KOPT-K1 (cell line): ENCODE data around the gene CP.
"Not testable (repeated sequence)": the region's sequence is repeated elsewhere in the genome, so short reads cannot be mapped to it uniquely, and the experiment has no call there.

Experiments
- H3K27ac ChIP-seq: fragments of 200-600 bp; sonication (generic); 2 replicates; pipeline ENCODE4 v1.5.1; 2016; ENCODE audit warnings: antibody characterized with exemption, mild to moderate bottlenecking, low read depth, low read length; ENCODE audit not compliant: poor library complexity, severe bottlenecking
- H3K36me3 ChIP-seq: fragments of 200-600 bp; sonication (generic); 2 replicates; pipeline ENCODE4 v1.5.1; 2017; ENCODE audit warnings: antibody characterized with exemption, mild to moderate bottlenecking, low read length, moderate library complexity; ENCODE audit not compliant: insufficient read depth
- H3K9me3 ChIP-seq: fragments of 200-600 bp; sonication (generic); 2 replicates; pipeline ENCODE4 v1.5.1; 2017; ENCODE audit warnings: antibody characterized with exemption, low read length, mild to moderate bottlenecking; ENCODE audit not compliant: insufficient read depth, poor library complexity, severe bottlenecking

CP gene

DNA sequence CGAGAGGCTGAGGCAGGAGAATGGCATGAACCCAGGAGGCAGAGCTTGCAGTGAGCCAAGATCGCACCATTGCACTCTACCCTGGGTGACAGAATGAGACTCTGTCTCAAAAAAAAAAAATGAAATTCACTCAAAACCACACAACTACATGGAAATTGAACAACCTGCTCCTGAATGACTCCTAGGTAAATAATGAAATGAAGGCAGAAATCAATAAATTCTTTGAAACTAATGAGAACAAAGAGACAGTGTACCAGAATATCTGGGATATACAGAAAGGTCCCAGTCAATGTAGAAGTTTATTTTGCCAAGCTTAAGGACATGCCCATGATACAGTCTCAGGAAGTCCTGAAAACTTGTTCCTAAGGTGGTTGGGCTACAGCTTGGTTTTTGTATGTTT lies 16.6 kb upstream of the CP start:
- not testable (repeated sequence) for H3K9me3 ChIP-seq, H3K27ac ChIP-seq, H3K36me3 ChIP-seq

DNA sequence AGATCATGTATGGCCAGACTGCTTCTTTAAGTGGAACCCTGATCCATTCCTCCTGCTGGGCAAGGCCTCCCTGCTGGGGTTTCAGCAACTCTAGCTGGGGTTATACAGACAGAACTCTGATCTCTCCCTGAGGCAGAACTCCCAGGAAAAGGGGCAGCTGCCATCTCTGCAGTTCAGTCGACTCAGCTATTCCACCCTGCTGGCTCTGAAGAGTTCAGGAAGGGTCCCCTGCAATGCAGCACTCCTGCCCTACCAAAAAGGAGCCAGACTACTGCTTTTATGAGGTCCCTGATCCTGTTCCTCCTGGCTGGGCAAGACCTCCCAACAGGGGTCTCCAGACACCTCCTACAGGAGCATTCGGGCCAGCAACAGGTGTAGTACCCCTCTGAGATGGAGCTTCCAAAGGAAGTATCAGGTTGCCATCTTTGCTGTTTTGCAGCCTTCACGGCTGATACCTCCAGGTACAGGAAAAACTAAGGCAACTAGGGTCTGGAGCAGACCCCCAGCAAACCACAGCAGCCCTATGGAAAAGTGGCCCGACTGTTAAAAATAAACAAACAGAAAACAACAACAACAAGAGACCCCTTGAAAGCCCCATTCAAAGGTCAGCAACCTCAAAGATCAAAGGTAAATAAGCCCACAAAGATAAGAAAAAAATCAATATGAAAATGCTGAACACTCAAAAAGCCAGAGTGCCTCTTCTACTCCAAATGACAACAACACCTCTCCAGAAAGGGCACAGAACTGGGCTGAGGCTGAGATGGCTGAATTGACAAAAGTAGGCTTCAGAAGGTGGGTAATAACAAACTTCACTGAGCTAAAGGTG lies 14.2 kb upstream of the CP start:
- Histone ChIP-seq H3K27ac (no peak overlapping the region), H3K36me3 (no peaks in the 10 kb centered on the region), H3K9me3 (no peaks in the 10 kb centered on the region)

DNA sequence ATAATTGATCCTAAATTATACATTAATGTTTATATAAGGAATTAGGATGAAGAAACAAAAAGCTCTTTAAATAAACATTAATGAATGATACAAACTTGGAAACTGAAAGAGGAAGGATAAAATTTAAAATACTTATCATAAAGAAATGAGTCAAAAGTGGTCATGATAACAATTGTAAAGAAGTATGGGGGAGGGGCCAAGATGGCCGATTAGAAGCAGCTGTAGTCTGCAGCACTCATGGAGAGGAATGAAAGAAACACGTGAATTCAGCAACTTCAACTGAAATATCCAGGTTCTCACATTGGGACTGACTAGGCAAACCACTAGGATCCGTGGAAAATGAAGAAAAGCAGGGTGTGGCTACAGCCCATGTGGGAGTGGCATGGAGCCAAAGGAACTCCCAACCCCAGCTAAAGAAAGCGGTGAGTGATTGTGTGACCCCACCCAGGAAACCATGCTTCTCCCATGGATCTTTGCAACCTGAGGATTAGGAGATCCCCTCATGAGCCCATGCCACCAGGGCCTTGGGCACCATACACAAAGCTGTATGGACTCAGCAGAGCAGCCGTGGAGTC lies 13.1 kb upstream of the CP start:
- H3K9me3 ChIP-seq, result no peaks in the 10 kb centered on the region
- H3K27ac ChIP-seq, result no peak overlapping the region
- no peaks in the 10 kb centered on the region for H3K36me3 ChIP-seq

DNA sequence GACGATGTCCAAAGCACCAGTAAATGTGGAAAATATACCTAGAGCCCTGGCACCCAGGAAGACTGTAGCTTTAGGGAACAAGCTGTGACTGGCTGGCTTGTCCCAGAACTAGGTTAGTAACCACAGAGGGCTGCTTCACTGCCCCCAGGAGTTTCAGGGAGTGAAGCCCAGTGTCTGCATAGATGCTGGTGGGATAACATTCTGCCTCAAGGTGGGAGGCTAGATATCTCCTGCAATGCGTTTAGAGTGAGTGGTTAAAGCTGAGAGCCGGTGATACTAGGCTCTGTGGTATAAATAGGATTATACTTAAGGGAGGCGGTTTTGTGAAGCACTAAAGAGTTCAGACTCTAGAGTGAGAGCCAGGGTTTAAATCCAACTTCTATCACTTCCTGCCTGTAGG lies 11.7 kb upstream of the CP start:
- Histone ChIP-seq H3K9me3 (no peaks in the 10 kb centered on the region), H3K36me3 (no peaks in the 10 kb centered on the region), H3K27ac (no peak overlapping the region)

DNA sequence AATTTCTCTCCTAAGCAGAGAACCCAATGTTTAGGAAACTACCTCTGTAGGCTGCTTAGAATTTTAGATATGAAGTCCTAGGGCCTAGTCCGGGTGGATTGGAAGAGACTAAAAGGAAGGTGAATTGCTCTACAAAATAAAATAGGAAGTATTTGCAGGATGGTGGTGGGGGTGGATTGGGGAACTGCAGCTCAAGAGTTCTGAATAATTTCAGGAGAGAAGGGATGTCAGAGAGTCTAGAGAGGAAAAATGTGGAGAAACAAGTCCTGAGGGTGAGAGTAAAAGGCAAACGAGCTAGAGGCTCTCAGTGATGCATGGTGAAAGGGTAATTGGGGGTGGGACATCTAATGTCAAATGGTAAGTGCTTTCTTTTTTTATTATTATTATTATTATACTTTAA lies 10.2 kb upstream of the CP start:
- H3K9me3 ChIP-seq, result no peaks in the 10 kb centered on the region
- no peaks in the 10 kb centered on the region for H3K36me3 ChIP-seq
- H3K27ac ChIP-seq, result no peak overlapping the region

DNA sequence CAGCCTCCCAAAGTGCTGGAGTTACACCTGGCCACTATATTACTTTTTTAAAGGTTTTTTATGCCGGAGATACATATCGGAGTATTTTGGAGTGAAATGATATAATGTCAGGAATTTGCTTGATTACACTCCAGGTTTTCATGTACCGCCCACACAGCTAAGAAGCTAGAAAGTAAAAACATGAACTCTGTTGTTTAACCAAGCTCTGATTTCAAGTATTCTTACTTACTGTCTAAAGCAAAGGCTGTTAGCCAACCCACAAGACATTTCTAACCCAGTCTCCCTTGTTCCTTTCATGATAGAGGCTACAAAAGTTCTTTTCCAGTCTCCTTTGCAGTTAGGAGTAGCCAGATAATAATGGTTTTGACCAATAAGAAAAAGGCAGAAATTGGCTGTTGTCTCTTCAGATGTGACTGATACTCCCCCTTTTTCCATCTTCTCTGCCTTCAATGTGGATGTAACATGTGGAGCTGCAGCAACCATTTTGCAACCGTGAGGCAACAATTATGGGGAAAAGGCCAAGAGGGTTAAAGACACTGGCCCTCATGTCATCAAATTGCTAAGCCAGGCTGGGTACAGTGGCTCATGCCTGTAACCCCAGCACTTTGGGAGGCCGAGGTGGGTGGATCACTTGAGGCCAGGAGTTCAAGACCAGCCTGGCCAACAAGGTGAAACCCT lies 6.1 kb upstream of the CP start:
- no peaks in the 10 kb centered on the region for H3K36me3 ChIP-seq
- no peaks in the 10 kb centered on the region for H3K9me3 ChIP-seq
- no peak overlapping the region for H3K27ac ChIP-seq

DNA sequence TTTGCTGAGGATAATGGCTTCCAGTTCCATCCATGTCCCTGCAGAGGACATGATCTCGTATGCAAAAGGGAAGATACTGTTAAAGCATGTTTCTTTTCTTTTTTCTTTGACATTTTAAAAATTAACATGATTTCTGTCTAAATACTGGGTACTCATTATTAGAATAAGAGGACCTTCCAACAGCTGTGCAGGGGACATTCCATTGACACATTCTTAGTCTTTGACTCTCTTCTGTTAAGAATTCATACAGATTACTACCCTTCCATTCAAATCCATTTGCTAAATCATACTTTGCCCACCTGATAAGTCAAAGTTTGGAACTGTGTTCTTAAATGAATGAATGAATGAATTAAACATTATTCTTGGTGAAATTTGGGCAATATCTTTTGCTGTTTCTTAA lies 5.1 kb upstream of the CP start:
- Histone ChIP-seq H3K27ac (no peak overlapping the region), H3K36me3 (no peaks in the 10 kb centered on the region), H3K9me3 (no peaks in the 10 kb centered on the region)

DNA sequence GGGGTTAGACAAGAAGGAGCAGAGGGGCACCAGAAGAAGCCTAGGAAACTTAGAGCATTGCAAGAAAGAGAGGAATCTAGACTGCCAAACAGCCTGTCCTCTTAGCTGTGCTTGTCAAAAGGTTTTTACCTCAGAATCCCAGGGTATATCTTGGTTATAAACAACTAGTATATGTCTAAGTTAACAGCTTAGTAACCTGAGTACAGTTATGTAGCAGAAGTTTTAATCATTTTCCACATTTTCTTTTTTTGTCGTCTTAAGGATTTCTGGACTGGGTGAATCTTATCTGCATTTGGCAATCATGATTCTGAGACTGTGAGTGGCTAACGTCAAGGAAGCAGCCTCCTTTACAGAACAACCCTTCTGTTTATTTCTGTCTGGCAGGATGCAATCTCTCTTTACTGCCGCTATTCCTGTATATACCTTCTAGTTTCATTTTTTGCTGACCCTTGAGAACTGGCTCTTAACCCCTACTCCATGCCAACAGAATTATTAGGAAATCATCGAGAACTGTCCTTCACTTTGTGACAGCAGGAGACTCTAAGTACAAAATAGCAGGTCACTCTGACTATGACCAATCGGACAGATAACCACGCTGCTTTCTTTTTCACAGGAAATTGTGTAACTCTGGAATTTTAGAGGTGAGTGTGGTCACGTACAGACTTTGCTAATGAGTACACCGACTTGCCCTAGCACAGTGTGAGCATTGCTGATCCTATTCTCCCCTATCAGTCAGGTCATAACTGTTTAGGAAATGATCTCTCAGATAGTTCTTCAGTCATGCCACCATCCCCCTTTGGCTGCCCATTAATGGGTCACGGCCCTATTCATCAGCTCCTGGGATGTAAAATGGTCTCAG lies 3.3 kb upstream of the CP start:
- H3K9me3 ChIP-seq, result no peaks in the 10 kb centered on the region
- no peak overlapping the region for H3K27ac ChIP-seq
- H3K36me3 ChIP-seq, result no peaks in the 10 kb centered on the region

DNA sequence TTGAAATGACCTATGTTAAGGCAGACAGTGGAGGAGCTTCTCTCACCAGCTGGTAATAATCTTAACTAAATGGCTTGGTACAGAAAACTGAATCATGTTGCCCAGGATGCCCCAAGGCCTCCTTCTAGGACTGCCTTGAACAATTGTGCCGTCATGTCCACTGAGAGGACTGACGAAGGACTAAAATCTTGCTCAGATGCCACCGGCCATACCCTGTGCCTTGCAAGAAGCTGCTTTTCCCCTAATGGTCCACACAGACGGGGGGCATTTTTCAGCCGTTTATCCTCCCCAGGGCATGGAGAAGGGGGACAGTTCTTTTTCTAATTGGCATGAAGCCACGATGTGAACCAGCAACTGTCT lies 1.8 kb upstream of the CP start:
- H3K9me3 ChIP-seq, result no peaks in the 10 kb centered on the region
- H3K36me3 ChIP-seq, result no peaks in the 10 kb centered on the region
- no peak overlapping the region for H3K27ac ChIP-seq

DNA sequence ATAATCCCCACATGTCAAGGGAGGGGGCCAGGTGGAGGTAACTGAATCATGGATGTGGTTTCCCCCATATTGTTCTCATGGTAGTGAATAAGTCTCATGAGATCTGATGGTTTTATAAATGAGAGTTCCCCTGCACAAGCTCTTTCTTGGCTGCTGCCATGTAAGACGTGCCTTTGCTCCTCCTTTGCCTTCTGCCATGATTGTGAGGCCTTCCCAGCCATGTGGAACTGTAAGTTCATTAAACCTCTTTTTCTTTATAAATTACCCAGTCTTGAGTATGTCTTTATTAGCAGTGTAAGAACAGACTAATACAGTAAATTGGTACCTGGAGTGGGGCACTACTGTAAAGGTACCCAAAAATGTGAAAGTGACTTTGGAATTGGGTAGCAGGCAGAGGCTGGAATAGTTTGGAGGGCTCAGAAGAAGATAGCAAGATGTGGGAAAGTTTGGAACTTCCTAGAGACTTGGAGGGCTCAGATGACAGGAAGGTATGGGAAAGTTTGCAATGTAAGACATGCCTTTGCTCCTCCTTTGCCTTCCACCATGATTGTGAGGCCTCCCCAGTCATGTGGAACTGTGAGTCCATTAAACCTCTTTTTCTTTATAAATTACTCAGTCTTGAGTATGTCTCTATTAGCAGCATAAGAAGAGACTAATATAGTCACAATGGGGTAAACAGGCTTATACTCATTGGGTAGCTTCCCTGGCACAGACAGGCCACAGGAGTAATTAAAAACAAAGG lies 2.1 kb downstream of the CP start:
- not testable (repeated sequence) for H3K9me3 ChIP-seq, H3K27ac ChIP-seq, H3K36me3 ChIP-seq

DNA sequence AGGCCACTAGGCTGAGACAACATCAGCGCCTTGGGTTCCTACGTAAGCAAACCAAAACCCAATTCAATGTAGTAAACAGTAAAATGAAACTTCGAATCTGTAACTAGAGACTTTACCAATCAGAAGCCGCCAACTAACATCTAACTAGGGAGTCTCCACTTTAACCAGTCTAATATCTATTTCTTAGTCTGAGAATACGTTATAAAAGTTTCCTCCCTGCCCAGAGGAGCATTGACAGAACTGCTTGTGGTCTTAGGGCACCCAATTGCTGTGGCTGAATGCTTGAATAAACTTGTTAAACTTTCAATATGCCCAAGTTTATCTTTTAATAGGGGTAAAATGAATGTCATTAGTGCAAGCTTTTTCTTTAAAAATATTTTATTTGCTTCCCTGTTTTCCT lies 4.3 kb downstream of the CP start:
- Histone ChIP-seq H3K27ac (no peak overlapping the region), H3K9me3 (no peaks in the 10 kb centered on the region), H3K36me3 (no peaks in the 10 kb centered on the region)

DNA sequence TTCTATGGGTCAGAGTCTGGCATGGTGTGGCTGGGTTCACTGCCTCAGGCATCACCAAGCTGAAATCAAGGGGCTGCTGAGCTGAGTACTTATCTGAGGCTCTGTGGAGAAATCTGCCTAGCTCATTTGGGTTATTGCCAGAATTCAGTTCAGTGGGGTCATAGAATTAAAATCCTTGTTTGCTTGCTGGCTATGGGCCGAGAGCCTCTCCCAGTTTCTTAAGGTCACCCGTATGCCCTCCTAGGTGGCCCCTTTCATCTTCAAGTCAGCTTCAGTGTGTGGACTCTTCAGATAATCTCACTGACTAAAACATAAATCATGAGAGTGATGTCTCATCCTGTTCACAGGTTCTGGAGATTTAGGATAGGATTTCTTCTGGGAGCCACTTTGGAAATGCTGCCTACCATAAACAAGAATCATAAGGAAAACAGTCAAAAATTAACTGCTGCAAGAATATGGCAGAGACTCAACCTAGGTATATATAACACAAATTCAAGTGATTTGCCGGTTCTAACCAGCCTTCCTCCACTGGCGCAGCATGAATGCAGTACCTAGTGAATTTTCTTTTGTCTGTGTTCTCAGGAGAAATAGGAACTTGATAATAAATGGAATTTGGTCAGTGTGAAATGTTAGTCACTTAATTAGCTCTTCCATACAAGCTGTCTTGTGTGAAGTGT lies 5.3 kb downstream of the CP start:
- H3K36me3 ChIP-seq, result no peaks in the 10 kb centered on the region
- H3K9me3 ChIP-seq, result no peaks in the 10 kb centered on the region
- no peak overlapping the region for H3K27ac ChIP-seq

DNA sequence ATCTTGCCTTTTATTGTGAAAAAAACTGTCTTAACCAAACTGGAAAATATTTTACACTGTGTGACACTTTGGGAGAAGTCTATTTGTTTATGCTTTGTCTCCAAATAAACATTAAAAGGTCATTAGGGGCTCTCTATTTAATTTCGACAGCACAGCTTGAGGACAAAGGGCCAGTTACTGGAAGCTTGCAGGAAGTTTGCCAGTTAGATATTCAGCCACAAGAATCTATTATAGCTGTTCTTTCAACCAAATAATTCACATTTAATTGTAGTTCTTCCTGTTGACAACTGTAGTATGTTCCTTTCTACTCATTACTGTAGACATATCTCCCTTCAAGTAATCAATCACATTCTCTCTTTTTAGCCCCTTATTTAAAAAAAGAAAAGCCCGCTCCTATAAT lies 6.1 kb downstream of the CP start:
- no peaks in the 10 kb centered on the region for H3K36me3 ChIP-seq
- H3K27ac ChIP-seq, result no peak overlapping the region
- H3K9me3 ChIP-seq, result no peaks in the 10 kb centered on the region

DNA sequence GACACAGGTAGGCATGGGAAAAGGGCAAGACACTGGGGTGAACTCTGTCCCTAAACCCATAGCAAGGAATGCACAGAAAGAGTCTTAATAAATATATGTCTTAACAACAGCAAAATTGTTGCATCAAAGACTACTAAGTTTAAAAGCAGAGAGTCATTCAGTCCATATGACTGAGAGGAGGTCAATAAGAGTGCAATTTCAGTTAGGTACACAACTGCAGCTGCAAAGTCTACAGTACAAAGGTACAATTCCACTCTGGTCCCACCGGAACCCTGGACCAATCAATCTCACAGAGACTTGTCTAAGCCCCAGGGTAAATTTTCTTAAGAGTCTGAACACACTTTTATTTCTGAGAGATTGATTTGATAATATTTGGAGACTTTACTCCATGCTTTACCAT lies 6.9 kb downstream of the CP start:
- Histone ChIP-seq H3K36me3 (no peaks in the 10 kb centered on the region), H3K27ac (no peak overlapping the region), H3K9me3 (no peaks in the 10 kb centered on the region)
